ENCODE results near the gene MCL1.
"Not testable (repeated sequence)": the region's sequence is repeated elsewhere in the genome, so short reads cannot be mapped to it uniquely, and the experiment has no call there.

The MCL1 gene

GRCh38 chr1:150602372-150602771 is 23.0 kb upstream of the MCL1 start:
- DNase-seq (ENCODE audit: low spot score) = not testable (repeated sequence)

DNA sequence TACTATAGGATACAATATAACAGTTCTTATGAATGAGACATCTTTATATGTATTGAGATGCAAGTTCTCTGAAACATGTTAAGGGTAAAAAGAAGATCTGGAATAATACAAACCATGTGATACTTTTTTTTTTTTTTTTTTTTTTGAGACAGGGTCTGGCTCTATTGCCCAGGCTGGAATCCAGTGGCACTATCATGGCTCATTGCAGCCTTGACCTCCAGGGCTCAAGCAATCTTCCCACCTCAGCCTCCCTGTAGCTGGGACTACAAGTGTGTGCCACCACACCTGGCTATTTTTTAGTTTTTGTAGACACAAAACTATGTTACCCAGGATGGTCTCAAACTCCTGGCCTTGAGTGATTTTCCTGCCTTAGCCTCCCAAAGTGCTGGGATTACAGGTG is 22.1 kb upstream of the MCL1 start:
- DNase-seq (ENCODE audit: low spot score) = no peak

- DNase-seq (ENCODE audit: low spot score) = not testable (repeated sequence)
Measured at GRCh38 chr1:150598346-150598745, 18.9 kb upstream of the MCL1 start.

DNA sequence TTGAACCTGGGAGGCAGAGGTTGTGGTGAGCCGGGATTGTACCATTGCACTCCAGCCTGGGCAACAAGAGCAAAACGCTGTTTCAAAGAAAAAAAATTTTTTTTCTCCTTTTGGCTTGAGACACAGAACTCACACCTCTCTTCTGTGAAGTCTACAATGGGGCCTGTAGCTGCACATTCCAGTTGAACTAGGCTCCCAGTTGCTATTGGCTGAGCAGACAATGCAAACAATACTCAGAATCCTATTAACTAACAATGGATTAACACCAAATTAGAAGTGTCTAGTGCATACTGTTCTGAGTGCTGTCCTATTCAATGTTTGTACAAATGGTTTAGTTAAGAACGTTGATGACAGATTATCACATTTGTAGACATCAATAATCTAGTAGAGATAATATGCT is 17.6 kb upstream of the MCL1 start:
- DNase-seq (ENCODE audit: low spot score) = no peak

DNA sequence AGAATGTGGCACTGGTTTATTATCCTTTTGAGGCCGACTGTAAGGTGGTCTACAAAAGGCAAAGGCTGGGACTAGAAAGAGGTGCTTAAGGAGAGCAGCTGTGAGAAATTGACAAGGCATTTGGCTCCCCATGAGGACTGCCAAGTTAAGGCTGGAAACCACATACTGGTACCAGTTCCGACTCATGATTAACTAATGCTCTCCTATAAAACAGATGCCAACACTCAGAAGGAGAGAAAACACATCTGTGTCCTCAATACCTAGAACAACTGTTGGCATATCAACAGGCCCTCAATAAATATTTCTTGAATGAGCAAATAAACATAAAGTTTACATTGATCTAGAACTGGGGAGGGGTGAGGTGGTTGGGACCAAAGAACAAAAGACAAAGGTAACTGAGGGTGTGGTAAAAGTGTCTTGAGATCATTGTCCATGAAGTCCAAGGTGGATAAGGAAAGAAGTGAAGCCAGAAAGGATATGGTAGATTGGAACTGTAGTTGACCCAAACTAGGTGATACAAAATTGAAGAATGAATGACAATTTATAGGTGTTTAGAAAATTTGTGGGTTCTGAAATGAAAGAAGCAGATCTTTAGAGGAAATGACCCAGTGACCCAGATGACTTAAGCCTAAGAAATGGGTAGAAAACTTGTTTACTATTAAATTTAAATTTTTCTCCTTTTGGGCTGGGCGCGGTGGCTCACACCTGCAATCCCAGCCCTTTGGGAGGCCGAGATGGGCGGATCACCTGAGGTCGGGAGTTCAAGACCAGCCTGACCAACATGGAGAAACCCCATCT is 16.9 kb upstream of the MCL1 start:
- DNase-seq (ENCODE audit: low spot score) = no peak

- no peak for DNase-seq (ENCODE audit: low spot score)
Measured at GRCh38 chr1:150582371-150582770, 3.0 kb upstream of the MCL1 start.

DNA sequence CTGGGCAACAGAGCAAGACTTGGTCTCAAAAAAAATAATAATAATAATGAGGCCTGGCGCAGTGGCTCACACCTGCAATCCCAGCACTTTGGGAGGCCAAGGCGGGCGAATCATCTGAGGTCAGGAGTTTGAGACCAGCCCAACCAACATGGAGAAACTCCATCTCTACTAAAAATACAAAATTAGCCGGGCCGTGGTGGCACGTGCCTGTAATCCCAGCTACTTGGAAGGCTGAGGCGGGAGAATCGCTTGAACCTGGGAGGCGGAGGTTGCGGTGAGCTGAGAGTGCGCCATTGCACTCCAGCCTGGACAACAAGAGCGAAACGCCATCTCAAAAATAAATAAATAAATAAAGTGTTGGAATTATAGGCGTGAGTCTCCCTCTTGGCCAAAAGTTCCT is 2.6 kb upstream of the MCL1 start:
- DNase-seq (ENCODE audit: low spot score) = not testable (repeated sequence)

- not testable (repeated sequence) for DNase-seq (ENCODE audit: low spot score)
Measured at GRCh38 chr1:150581437-150581836, 2.0 kb upstream of the MCL1 start.

GRCh38 chr1:150580966-150581365 is 1.6 kb upstream of the MCL1 start:
- not testable (repeated sequence) for DNase-seq (ENCODE audit: low spot score)

GRCh38 chr1:150579945-150580642 is 684 bp upstream of the MCL1 start:
- DNase-seq (ENCODE audit: low spot score) = no peak

DNA sequence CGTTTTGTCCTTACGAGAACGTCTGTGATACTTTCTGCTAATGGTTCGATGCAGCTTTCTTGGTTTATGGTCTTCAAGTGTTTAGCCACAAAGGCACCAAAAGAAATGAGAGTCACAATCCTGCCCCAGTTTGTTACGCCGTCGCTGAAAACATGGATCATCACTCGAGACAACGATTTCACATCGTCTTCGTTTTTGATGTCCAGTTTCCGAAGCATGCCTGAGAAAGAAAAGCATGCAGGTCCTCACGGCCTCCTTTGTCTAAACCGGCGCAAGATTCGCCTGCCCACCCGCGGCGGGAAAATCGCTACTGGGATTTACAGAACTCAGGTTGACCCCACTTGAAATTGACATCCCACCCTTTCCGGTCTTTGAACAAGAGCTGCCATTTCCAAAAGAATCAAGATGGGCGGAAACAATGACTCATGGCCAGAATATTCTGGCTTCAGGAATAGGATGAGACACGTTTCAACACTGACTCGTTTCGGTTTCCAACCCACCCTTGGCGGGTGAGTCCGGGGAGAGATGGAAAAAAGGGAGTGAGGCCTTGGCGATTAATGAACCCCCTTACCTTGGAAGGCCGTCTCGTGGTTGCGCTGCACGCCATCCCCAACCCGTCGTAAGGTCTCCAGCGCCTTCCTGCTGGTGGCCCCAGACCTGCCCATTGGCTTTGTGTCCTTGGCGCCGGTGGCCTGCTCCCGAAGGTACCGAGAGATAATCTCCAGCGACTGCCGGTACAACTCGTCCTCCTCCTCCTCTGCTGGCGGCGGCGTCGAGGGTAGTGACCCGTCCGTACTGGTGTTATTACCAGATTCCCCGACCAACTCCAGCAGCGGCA is 919 bp downstream of the MCL1 start:
- DNase-seq (ENCODE audit: low spot score) = peak; percentile 52

DNA sequence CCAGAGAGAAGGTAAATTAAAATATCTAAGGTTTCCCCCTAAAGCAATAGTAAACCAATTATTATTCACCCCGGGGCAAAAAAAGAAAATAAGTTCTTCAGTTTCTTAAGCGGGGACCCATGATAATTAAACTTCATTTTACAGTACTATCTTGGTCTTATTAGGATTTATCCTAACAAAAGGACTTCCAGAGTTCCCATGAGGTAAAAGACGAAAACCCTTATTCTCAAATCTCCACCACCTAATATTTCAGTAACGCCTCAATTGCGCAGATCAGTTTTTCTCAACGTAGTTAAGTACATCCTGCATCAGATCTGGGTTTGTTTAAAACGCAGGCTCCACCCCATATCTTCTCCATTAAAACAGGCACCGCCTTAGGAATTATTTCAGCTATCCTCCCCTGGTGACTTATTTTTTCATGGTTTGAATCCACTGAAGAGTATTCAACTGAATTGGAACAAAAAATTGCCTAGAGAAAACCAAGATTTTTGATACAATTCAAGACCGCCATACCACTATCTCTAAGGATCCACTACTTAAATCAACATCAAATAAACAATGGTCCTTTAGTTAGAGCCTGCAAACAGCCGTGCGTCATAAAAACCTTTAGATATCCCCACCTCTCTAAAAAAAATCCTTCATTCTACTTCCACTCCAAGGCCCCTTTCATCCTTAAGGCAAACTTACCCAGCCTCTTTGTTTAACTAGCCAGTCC is 1.7 kb downstream of the MCL1 start:
- DNase-seq (ENCODE audit: low spot score) = peak; percentile 38

DNA sequence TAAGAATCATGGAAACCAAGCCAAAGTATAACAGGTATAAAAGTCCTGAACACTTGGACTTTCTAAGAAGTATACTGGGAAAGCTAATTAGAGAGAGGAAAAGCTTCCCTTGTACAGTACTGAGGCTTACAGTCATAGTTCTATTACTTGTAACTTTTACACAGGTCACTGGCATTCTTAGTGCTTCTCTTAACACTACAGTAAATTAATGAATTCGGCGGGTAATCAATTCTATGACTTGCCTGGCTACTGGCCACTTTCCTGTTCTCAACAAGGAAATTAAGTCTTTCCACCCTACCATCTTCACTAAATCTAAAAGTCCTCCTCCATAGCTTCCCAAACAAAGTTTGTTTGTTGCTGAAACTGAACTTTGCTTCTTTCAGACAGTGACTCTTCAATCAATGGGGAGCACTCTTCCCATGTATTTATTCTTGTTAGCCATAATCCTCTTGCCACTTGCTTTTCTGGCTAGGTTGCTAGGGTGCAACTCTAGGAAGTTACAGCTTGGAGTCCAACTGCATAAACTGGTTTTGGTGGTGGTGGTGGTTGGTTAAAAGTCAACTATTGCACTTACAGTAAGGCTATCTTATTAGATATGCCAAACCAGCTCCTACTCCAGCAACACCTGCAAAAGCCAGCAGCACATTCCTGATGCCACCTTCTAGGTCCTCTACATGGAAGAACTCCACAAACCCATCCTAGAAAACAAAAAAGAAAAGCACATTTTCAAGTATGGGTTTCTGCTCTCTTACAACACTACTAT is 2.4 kb downstream of the MCL1 start:
- no peak for DNase-seq (ENCODE audit: low spot score)

- DNase-seq (ENCODE audit: low spot score) = no peak
Measured at GRCh38 chr1:150576367-150576711, 3.1 kb downstream of the MCL1 start.

GRCh38 chr1:150575518-150576366 is 3.7 kb downstream of the MCL1 start:
- no peak for DNase-seq (ENCODE audit: low spot score)

GRCh38 chr1:150575072-150575489 is 4.3 kb downstream of the MCL1 start:
- no peak for DNase-seq (ENCODE audit: low spot score)

GRCh38 chr1:150574260-150575071 is 4.9 kb downstream of the MCL1 start:
- DNase-seq (ENCODE audit: low spot score) = no peak

DNA sequence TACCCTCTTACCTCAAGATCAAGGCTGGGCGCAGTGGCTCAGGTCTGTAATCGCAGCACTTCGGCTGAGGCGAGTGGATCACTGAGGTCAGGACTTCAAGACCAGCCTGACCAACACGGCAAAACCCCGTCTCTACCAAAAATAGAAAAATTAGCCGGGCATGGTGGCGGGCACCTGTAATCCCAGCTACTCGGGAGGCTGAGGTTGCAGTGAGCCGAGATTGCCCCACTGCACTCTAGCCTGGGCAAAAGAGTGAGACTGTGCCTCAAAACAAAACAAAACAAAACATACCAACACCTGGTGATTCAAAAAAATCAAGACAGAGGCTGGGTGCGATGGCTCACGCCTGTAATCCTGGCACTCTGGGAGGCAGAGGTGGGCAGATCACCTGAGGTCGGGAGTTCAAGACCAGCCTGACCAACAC is 5.8 kb downstream of the MCL1 start:
- DNase-seq (ENCODE audit: low spot score) = not testable (repeated sequence)

DNA sequence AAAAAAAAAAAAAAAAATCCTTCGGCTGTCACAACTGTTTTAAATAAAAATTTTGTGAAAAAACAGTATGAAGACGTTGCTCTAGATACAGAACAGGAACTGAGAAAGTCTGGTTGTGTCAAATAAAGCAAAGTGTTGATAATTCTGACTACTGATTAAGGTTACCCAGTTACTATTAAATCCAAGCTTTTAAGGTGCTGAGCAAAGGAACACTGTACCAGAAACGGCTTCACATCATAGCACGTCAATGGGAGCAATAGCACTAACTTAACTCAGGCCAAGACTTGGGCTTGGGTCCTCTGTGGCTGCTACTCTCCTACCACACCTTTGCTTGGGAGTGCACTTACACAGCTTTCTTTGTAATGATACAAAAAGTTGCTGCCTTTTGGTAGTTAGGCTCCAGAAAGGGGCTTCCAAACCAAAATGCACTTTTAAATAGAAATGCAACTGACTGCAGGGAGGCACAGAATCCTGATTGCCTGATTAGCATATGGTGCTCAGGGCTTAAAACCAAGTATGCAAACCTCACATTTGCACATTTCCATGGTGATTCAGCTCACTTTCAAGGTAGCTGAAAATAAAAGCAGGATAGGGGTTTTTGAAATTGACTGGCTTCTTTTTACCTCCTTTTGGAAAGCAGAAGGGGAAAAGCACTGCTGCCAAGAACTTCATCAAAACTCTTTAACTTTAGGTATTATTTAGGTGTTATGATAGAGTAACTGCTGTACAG is 6.3 kb downstream of the MCL1 start:
- no peak for DNase-seq (ENCODE audit: low spot score)
